MCF 10A (cell line): ENCODE measurements around the gene FER1L5. TPM values are rescaled to one million over a fixed set of nuclear protein-coding genes. Genes with fewer than 3 reads are reported as not detected.

Source experiments
- BruUV-seq: library from RNA; stranded (reverse); fragments of 400-500 nt; replicated peaks from 2 replicates; lab custom pipeline; 2021; lab: Mats Ljungman, UMichigan
- CTCF ChIA-PET: fragments of 300-600 bp; sonication (Branson Sonifier 250); formaldehyde crosslinking; extraction: SDS; loops from one replicate; lab custom pipeline; 2021; ENCODE audit warnings: antibody characterized with exemption, inconsistent platforms; lab: Yijun Ruan, JAX
- POLR2A ChIA-PET: fragments of 300-600, 350-650 bp; sonication (Branson Sonifier 250); formaldehyde crosslinking; extraction: SDS; loops from one replicate; lab custom pipeline; 2020; ENCODE audit warnings: antibody characterized with exemption, inconsistent platforms; lab: Yijun Ruan, JAX
- DNase-seq: peaks from one replicate; pipeline ENCODE4 v3.0.0-alpha.2; 2018; ENCODE audit not compliant: unreplicated experiment
- H3K27ac Mint-ChIP-seq: one replicate; pipeline ENCODE4 v1.8.0; 2022; ENCODE audit warnings: mild to moderate bottlenecking, low read depth, mixed read lengths; ENCODE audit not compliant: unreplicated experiment
- H3K27me3 Mint-ChIP-seq: one replicate; pipeline ENCODE4 v1.8.0; 2022; ENCODE audit warnings: mixed read lengths; ENCODE audit not compliant: insufficient read depth, unreplicated experiment
- H3K36me3 Mint-ChIP-seq: one replicate; pipeline ENCODE4 v1.8.0; 2022; ENCODE audit warnings: mild to moderate bottlenecking, moderate library complexity, mixed read lengths; ENCODE audit not compliant: insufficient read depth, unreplicated experiment
- H3K4me1 Mint-ChIP-seq: one replicate; pipeline ENCODE4 v1.8.0; 2022; ENCODE audit warnings: mixed read lengths; ENCODE audit not compliant: insufficient read depth, unreplicated experiment
- H3K4me3 Mint-ChIP-seq: one replicate; pipeline ENCODE4 v1.8.0; 2022; ENCODE audit warnings: mild to moderate bottlenecking, moderate library complexity, mixed read lengths; ENCODE audit not compliant: unreplicated experiment
- H3K9me3 Mint-ChIP-seq: one replicate; pipeline ENCODE4 v1.8.0; 2022; ENCODE audit warnings: mixed read lengths; ENCODE audit not compliant: unreplicated experiment
- CTCF ChIP-seq: fragments of 200-600 bp; IDR thresholded peaks from one replicate; pipeline ENCODE4 v1.8.0; 2022; ENCODE audit warnings: antibody characterized with exemption, mild to moderate bottlenecking; ENCODE audit not compliant: unreplicated experiment
- intact Hi-C: fragments of 100-400 bp; cut with micrococcal nuclease; formaldehyde crosslinking; loops from 2 replicates; pipeline ENCODE4 v1.14.1; 2022
- total RNA-seq: library from RNA; stranded (reverse); gene quantifications from 2 replicates; pipeline ENCODE4 v1.2.3, GENCODE V29; 2022

FER1L5 gene
- total RNA-seq, 1 experiment from 2014 or later, result not detected

GRCh38 chr2:96702098-96702785 lies 59.7 kb downstream of the FER1L5 start:
- Mint-ChIP-seq H3K36me3 (peaks cover 14% of the 10 kb centered on the region), H3K27me3 (no peaks in the 10 kb centered on the region), H3K4me3 (no peak overlapping the region), H3K9me3 (no peaks in the 10 kb centered on the region), H3K27ac (no peak overlapping the region), H3K4me1 (peaks cover 5% of the 10 kb centered on the region)
- CTCF ChIA-PET, result no interaction called here
- TF ChIP-seq CTCF, result no peak
- POLR2A ChIA-PET, result no interaction called here
- no TSS peak for BruUV-seq
- peak; percentile 38 for DNase-seq
- intact Hi-C loops, result no loop called here

GRCh38 chr2:96703021-96703751 lies 60.6 kb downstream of the FER1L5 start:
- POLR2A ChIA-PET, result no interaction called here
- Mint-ChIP-seq H3K36me3 (peaks cover 24% of the 10 kb centered on the region), H3K27ac (no peak overlapping the region), H3K9me3 (no peaks in the 10 kb centered on the region), H3K4me1 (peaks cover 5% of the 10 kb centered on the region), H3K27me3 (no peaks in the 10 kb centered on the region), H3K4me3 (no peak overlapping the region)
- intact Hi-C loops, result no loop called here
- no TSS peak for BruUV-seq
- CTCF ChIA-PET, result interaction anchor here (0.5 to 0.6 kb wide), 2 partner anchors 258 to 381 kb away, joined by 3 read pairs; no protein-coding TSS in a partner anchor
- DNase-seq, result no peak
- TF ChIP-seq CTCF, result no peak

GRCh38 chr2:96710985-96711384 lies 68.4 kb downstream of the FER1L5 start:
- Mint-ChIP-seq H3K4me1 (no peaks in the 10 kb centered on the region), H3K27ac (no peak overlapping the region), H3K36me3 (peaks cover 51% of the 10 kb centered on the region), H3K9me3 (no peaks in the 10 kb centered on the region), H3K27me3 (no peaks in the 10 kb centered on the region), H3K4me3 (no peak overlapping the region)
- ChIA-PET POLR2A (no interaction called here), CTCF (interaction anchor here (1.1 kb wide), 1 partner anchor 88 kb away, joined by 3 read pairs; no protein-coding TSS in a partner anchor)
- intact Hi-C loops, result no loop called here
- no TSS peak for BruUV-seq
- DNase-seq, result no peak
- no peak for TF ChIP-seq CTCF

GRCh38 chr2:96715658-96716057 lies 73.1 kb downstream of the FER1L5 start:
- no TSS peak for BruUV-seq
- peaks cover 34% of the 10 kb centered on the region for H3K36me3 Mint-ChIP-seq
- no peak for TF ChIP-seq CTCF
- H3K27me3 Mint-ChIP-seq, result no peaks in the 10 kb centered on the region
- intact Hi-C loops, result no loop called here
- ChIA-PET POLR2A (interaction anchor here (0.8 to 1.0 kb wide), 2 partner anchors 9 to 111 kb away, joined by 3 to 4 read pairs; no protein-coding TSS in a partner anchor), CTCF (no interaction called here)
- DNase-seq, result no peak
- H3K9me3 Mint-ChIP-seq, result no peaks in the 10 kb centered on the region
- H3K4me1 Mint-ChIP-seq, result no peaks in the 10 kb centered on the region
- no peak overlapping the region for H3K27ac Mint-ChIP-seq
- no peak overlapping the region for H3K4me3 Mint-ChIP-seq
